Endodermal cell (in vitro differentiated cells): Measurements from ENCODE around the gene HOXC11. TPM values are rescaled to one million over a fixed set of nuclear protein-coding genes. Genes with fewer than 3 reads are reported as not detected.

Source experiments
- DNase-seq: peaks from one replicate; pipeline ENCODE4 v3.0.0-alpha.2; 2017
- H3K27ac ChIP-seq: 2 replicates; pipeline ENCODE4 v1.5.1; 2013; ENCODE audit warnings: mild to moderate bottlenecking, low read depth, low read length, moderate library complexity
- H3K27me3 ChIP-seq: 2 replicates; pipeline ENCODE4 v1.6.1; 2013; ENCODE audit warnings: mild to moderate bottlenecking, low read length, moderate library complexity; ENCODE audit not compliant: insufficient read depth, control insufficient read depth, poor library complexity, severe bottlenecking
- H3K36me3 ChIP-seq: 2 replicates; pipeline ENCODE4 v1.7.0; 2013; ENCODE audit warnings: mild to moderate bottlenecking, low read length, moderate library complexity; ENCODE audit not compliant: control insufficient read depth, insufficient read depth
- H3K4me1 ChIP-seq: one replicate; pipeline ENCODE4 v1.7.0; 2013; ENCODE audit warnings: low read length; ENCODE audit not compliant: control insufficient read depth, insufficient read depth
- H3K4me3 ChIP-seq: 2 replicates; pipeline ENCODE4 v1.5.1; 2013; ENCODE audit warnings: mild to moderate bottlenecking, low read length, moderate library complexity
- H3K9ac ChIP-seq: 2 replicates; pipeline ENCODE4 v1.6.1; 2013; ENCODE audit warnings: mild to moderate bottlenecking, low read length, moderate library complexity; ENCODE audit not compliant: poor library complexity, severe bottlenecking; ENCODE audit errors: extremely low read depth
- H3K9me3 ChIP-seq: 2 replicates; pipeline ENCODE4 v1.6.1; 2013; ENCODE audit warnings: mild to moderate bottlenecking, low read length, moderate library complexity; ENCODE audit not compliant: control insufficient read depth
- H3K27ac Mint-ChIP-seq: 2 replicates; pipeline ENCODE4 v1.8.0; 2020; ENCODE audit warnings: mixed read lengths
- H3K27me3 Mint-ChIP-seq: 2 replicates; pipeline ENCODE4 v1.8.0; 2021; ENCODE audit warnings: mild to moderate bottlenecking, mixed read lengths; ENCODE audit not compliant: insufficient read depth
- H3K36me3 Mint-ChIP-seq: 2 replicates; pipeline ENCODE4 v1.8.0; 2020; ENCODE audit warnings: low read depth, mixed read lengths
- H3K4me1 Mint-ChIP-seq: 2 replicates; pipeline ENCODE4 v1.8.0; 2020; ENCODE audit warnings: mixed read lengths
- H3K4me3 Mint-ChIP-seq: 2 replicates; pipeline ENCODE4 v1.8.0; 2020; ENCODE audit warnings: mild to moderate bottlenecking, moderate library complexity, mixed read lengths
- H3K9me3 Mint-ChIP-seq: 2 replicates; pipeline ENCODE4 v1.8.0; 2020; ENCODE audit warnings: mild to moderate bottlenecking, mixed read lengths
- CTCF ChIP-seq: fragments of 200-600 bp; sonication (generic); conservative IDR thresholded peaks from 2 replicates; pipeline ENCODE4 v1.5.0; 2021; ENCODE audit warnings: antibody characterized with exemption, mild to moderate bottlenecking
- WGBS, 2 experiments: methylation state at CpG; one replicate each; pipeline versions ENCODE4 v1.1.5 to v1.1.7; 2013; ENCODE audit warnings: missing lambda C conversion rate in 2 of 2, mixed read lengths in 1 of 2; ENCODE audit not compliant: insufficient coverage in 1 of 2, insufficient read length in 1 of 2; 5-methylcytosine and 5-hydroxymethylcytosine counted together
- total RNA-seq, 2 donors: library from RNA; stranded (reverse); fragmentation: NEBNext Ultra II Directional in 1 of 2; extraction: Animal tissue kit (Norgen Biotek cat#: 25700) in 1 of 2; gene quantifications; 2 replicates in 1 of 2; 3 replicates in 1 of 2; pipeline ENCODE4 v1.2.1, GENCODE V29; 2021

HOXC11 gene
- total RNA-seq, 2 donors from 2014 or later = not detected

DNA sequence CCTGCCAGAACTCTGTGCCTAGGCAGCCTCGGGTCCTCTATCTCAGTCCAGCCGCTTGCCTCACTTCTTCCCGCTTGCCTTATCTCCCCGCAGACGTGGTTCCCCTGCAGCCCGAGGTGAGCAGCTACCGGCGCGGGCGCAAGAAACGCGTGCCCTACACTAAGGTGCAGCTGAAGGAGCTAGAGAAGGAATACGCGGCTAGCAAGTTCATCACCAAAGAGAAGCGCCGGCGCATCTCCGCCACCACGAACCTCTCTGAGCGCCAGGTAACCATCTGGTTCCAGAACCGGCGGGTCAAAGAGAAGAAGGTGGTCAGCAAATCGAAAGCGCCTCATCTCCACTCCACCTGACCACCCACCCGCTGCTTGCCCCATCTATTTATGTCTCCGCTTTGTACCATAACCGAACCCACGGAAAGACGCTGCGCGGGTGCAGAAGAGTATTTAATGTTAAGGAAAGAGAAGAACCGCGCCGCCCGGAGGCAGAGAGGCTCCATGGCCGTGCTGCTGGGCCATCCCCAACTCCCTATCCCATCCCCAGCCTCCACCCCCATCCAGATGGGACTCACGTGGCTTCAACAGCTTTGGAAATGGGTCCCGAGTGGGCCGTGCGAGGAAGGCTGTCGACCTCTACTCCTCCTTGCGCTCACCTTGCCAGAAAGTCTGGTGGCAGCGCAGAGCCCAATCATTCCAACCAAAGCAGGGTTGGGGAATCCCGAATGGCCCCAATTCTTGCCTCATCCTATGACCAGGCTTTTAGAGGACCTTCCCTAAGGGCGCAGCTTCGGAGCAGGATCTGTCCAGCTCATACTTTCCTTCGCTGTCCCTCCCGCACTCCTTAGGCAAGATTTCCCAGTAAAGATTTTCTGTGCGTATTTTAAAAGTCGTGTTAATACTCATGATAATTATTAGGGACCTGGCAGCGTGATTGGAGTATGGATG, 27.7 kb upstream of the HOXC11 start:
- Mint-ChIP-seq H3K27me3 (peaks cover 99% of the 10 kb centered on the region), H3K4me3 (no peak overlapping the region), H3K9me3 (peaks cover 1% of the 10 kb centered on the region), H3K27ac (no peak overlapping the region), H3K36me3 (no peaks in the 10 kb centered on the region), H3K4me1 (no peaks in the 10 kb centered on the region)
- Histone ChIP-seq H3K9ac (no peak overlapping the region), H3K4me3 (no peak overlapping the region), H3K9me3 (no peaks in the 10 kb centered on the region), H3K27me3 (peaks cover 100% of the 10 kb centered on the region), H3K4me1 (no peaks in the 10 kb centered on the region), H3K27ac (no peak overlapping the region), H3K36me3 (no peaks in the 10 kb centered on the region)
- peak; percentile 39 for TF ChIP-seq CTCF
- WGBS, 2 experiments = 21 to 22% methylated on average over 28 to 51 of the region's 51 CpGs
- DNase-seq = peak; percentile 72

GRCh38 chr12:53947743-53948142, 25.2 kb upstream of the HOXC11 start:
- no peak for DNase-seq
- H3K27me3 Mint-ChIP-seq = peaks cover 100% of the 10 kb centered on the region

More at GRCh38 chr12:53947743-53948142, 25.2 kb upstream of the HOXC11 start:
- H3K4me1 ChIP-seq = no peaks in the 10 kb centered on the region
- Mint-ChIP-seq H3K36me3 (no peaks in the 10 kb centered on the region), H3K4me1 (no peaks in the 10 kb centered on the region), H3K9me3 (peaks cover 4% of the 10 kb centered on the region), H3K4me3 (no peak overlapping the region), H3K27ac (no peak overlapping the region)
- H3K27me3 ChIP-seq = peaks cover 100% of the 10 kb centered on the region
- no peak overlapping the region for H3K27ac ChIP-seq
- no peak overlapping the region for H3K9ac ChIP-seq
- H3K36me3 ChIP-seq = no peaks in the 10 kb centered on the region
- no peak for TF ChIP-seq CTCF
- H3K4me3 ChIP-seq = no peak overlapping the region
- H3K9me3 ChIP-seq = peaks cover 7% of the 10 kb centered on the region
